Mucosa of descending colon (tissue), 3 donors: ENCODE measurements around the gene PTPRN. TPM values are rescaled to one million over a fixed set of nuclear protein-coding genes. Genes with fewer than 3 reads are reported as not detected.

Experiments used
- ATAC-seq: fragments of 200-7000 bp; cut with Tn5 transposase; one replicate; pipeline ENCODE4 v1.9.1; 2020; ENCODE audit warnings: mild to moderate bottlenecking, moderate library complexity
- DNase-seq, 3 donors: peaks; one replicate each; pipeline ENCODE4 v3.0.0-alpha.2; 2020
- H3K36me3 ChIP-seq: fragments of 200-600 bp; one replicate; pipeline ENCODE4 v1.8.0; 2021; ENCODE audit warnings: low read depth, mild to moderate bottlenecking
- H3K4me1 ChIP-seq: fragments of 200-600 bp; one replicate; pipeline ENCODE4 v1.8.0; 2021; ENCODE audit warnings: low read depth, mild to moderate bottlenecking
- H3K4me3 ChIP-seq: fragments of 200-600 bp; one replicate; pipeline ENCODE4 v1.8.0; 2021; ENCODE audit warnings: mild to moderate bottlenecking
- H3K9me3 ChIP-seq: fragments of 200-600 bp; one replicate; pipeline ENCODE4 v1.8.0; 2021; ENCODE audit warnings: mild to moderate bottlenecking
- intact Hi-C, 2 donors: fragments of 100-400 bp; cut with DNase I in 1 of 2; cut with micrococcal nuclease in 1 of 2; formaldehyde crosslinking; loops; one replicate each; pipeline versions ENCODE4 v1.11.0 to v1.11.1; 2022; cut with DNase I, micrococcal nuclease
- total RNA-seq, 3 donors: library from RNA; stranded (reverse); fragmentation: NEBNext Ultra II Directional in 2 of 3; extraction: Animal tissue kit (Norgen Biotek cat#: 25700) in 2 of 3; gene quantifications; one replicate each; pipeline versions ENCODE4 v1.2.1 to v1.2.4, GENCODE V29; 2021 to 2023
- TF ChIP-seq, protein P1 (sequence below): fragments of 200-600 bp; IDR thresholded peaks from one replicate; pipeline ENCODE4 v1.8.0; 2022; ENCODE audit warnings: antibody characterized with exemption, mild to moderate bottlenecking
- donor health status: DM: no; HTN: no; CAD: no; lungs with moderate emphysema.
- donor health status: DM: no; HTN: no; CAD: no.
- donor health status: DM: no; HTN: yes; CAD: no.

The PTPRN gene
- total RNA-seq, 3 donors from 2014 or later = 0.72 to 13.0 (median 1.0) TPM

DNA sequence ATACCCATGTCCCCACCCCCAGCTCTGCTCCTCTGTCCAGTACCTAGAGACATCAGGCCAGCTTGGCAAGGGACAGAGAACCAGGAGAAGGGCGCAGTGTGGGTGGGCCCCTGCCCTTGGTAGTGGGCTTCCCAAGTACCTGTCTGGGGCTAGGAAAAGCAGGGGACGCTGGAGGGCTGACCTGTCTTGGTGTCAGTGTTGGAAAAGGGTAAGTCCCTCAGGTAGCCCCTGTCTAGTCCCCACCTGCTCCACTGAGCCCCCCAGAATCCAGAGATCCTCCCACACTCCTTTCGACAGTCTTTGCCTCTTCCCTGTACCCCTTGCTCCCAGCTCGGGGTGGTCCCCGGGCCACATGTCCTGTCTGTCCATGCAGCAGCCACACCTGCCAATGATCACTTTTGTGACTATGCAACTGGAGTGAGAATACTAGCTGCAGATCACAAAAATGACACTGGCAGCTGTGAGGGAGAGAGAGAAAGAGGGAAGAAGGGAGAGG lies 15.4 kb downstream of the PTPRN start:
- Histone ChIP-seq H3K36me3 (no peaks in the 10 kb centered on the region), H3K4me1 (peaks cover 9% of the 10 kb centered on the region), H3K4me3 (no peak overlapping the region), H3K9me3 (no peaks in the 10 kb centered on the region)
- DNase-seq (no peak), ATAC-seq (no peak)
- intact Hi-C loops = loop anchor here in 1 of 2 donors (5.0 kb wide), 1 partner anchor 131 kb away; the partner anchor contains the start of gene NHEJ1
- TF ChIP-seq, protein P1, sequence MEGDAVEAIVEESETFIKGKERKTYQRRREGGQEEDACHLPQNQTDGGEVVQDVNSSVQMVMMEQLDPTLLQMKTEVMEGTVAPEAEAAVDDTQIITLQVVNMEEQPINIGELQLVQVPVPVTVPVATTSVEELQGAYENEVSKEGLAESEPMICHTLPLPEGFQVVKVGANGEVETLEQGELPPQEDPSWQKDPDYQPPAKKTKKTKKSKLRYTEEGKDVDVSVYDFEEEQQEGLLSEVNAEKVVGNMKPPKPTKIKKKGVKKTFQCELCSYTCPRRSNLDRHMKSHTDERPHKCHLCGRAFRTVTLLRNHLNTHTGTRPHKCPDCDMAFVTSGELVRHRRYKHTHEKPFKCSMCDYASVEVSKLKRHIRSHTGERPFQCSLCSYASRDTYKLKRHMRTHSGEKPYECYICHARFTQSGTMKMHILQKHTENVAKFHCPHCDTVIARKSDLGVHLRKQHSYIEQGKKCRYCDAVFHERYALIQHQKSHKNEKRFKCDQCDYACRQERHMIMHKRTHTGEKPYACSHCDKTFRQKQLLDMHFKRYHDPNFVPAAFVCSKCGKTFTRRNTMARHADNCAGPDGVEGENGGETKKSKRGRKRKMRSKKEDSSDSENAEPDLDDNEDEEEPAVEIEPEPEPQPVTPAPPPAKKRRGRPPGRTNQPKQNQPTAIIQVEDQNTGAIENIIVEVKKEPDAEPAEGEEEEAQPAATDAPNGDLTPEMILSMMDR = no peak

DNA sequence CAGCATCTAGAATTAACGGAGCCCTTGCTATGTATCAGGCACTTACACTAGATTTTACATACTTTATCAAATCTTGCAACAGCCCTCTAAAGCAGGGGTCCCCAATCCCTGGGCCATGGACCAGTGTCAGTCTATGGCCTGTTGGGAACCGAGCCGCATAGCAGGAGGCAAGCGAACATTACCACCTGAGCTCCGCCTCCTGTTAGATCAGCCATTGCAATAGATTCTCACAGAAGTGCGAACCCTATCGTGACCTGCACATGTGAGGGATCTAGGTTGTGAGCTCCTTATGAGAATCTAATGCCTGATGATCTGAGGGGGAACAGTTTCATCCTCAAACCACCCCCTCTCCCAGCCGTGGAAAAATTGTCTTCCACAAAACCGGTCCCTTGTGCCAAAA lies 16.6 kb downstream of the PTPRN start:
- ATAC-seq = no peak
- H3K9me3 ChIP-seq = no peaks in the 10 kb centered on the region
- TF ChIP-seq, protein P1 = no peak
- H3K36me3 ChIP-seq = no peaks in the 10 kb centered on the region
- DNase-seq = no peak
- H3K4me1 ChIP-seq = peaks cover 5% of the 10 kb centered on the region
- intact Hi-C loops = loop anchor here in 1 of 2 donors (5.0 kb wide), 1 partner anchor 130 kb away; the partner anchor contains the start of gene NHEJ1
- no peak overlapping the region for H3K4me3 ChIP-seq

DNA sequence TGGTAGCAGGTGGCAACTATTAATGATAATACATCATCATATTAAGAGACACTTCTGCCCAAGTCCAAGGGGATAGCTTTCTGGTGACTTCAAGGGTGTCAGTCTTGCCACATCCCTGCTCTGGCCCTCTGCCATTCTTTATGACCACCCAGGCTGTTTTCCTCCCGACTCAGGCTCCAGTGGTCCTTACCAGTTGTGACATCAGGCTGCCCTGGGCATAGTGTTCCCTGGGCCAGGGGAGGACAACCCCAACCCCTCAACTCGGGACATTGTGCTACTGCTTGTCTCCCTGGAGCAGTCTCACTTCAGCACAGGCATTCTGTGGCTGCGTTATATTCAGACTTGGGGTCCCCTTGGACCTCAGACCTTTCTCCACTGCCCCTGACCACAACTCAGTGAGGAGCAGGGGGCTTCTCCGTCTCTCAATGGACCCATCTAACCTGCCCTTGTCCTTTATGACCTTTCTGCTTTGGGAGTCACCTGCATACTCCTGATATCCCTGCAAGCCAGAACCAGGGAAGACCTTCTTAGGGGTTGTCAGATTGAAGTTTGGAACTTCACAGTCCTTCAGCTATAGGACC lies 17.2 kb downstream of the PTPRN start:
- Histone ChIP-seq H3K36me3 (no peaks in the 10 kb centered on the region), H3K4me1 (peaks cover 5% of the 10 kb centered on the region), H3K9me3 (no peaks in the 10 kb centered on the region), H3K4me3 (no peak overlapping the region)
- intact Hi-C loops = loop anchor here in 1 of 2 donors (5.0 kb wide), 1 partner anchor 130 kb away; the partner anchor contains the start of gene NHEJ1
- DNase-seq (no peak), ATAC-seq (no peak)
- TF ChIP-seq, protein P1 = no peak

DNA sequence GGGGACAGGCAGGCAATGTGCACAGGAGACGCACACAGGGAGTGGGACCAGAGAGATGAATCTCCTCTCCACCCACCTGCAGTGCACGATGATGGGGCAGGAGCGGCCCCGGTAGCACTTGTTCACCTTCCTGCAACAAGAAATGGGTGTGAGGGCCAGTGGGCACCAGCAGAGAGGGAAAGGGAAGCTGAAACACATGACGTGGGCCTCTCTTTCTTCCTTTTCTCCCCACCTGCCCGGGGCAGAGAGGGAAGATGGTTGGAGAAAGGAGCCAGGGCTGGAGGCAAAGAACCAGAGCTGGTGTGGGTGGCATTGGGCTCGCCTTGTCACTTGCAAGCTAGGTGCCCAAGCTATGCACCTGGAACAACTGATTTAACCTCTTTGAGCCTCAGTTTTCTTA lies 17.8 kb downstream of the PTPRN start:
- intact Hi-C loops = loop anchor here in 1 of 2 donors (5.0 kb wide), 1 partner anchor 129 kb away; the partner anchor contains the start of gene NHEJ1
- ATAC-seq (no peak), DNase-seq (no peak)
- H3K4me3 ChIP-seq = no peak overlapping the region
- no peaks in the 10 kb centered on the region for H3K9me3 ChIP-seq
- H3K4me1 ChIP-seq = peaks cover 5% of the 10 kb centered on the region
- TF ChIP-seq, protein P1 = no peak
- no peaks in the 10 kb centered on the region for H3K36me3 ChIP-seq

DNA sequence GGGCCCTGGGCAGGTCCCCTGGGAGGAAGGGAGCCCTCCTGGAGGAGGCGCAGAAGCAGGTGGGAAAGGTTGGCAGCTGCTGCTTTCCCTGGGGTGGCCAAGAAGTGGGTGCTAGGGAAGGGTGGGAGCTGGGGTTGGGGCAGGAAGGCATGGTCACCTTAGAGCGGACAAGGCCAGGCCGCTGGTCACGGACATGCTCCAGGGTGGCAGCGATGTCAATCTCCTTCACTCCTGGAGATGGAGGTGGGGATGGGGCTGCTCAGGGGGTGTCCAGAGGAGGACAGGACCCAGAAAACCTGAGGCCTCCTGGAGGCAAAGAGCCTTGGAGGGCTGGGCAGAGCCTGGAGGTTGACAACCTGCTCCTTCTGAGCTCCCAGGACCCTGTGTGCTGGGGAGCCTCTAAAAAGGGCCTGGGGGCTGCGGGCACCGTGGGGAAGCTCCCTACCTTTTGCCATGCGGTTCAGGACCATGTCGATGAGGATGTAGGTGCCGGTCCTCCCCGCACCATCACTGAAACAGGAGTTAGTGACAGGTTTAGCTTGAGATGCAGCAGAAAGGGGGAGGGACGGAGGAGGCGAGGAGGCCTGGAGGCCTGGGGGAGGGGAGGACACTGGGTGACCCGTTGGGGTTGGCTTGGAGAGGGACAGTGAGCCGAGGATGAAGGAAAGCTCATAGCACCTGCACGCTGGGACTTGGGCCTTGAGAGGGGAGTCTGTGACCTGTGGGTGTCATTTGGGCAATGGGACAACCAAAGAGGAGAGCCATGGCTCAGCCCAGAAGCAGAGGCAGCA lies 18.6 kb downstream of the PTPRN start:
- Histone ChIP-seq H3K36me3 (no peaks in the 10 kb centered on the region), H3K4me1 (peaks cover 5% of the 10 kb centered on the region), H3K9me3 (no peaks in the 10 kb centered on the region), H3K4me3 (no peak overlapping the region)
- TF ChIP-seq, protein P1 = no peak
- no peak for ATAC-seq
- DNase-seq = no peak
- intact Hi-C loops = loop anchor here in 1 of 2 donors (5.0 kb wide), 1 partner anchor 128 kb away; the partner anchor contains the start of gene NHEJ1
